Mesenteric fat pad (tissue), 1 donor: Measurements from ENCODE around the gene TMC6. TPM values are rescaled to one million over a fixed set of nuclear protein-coding genes. Genes with fewer than 3 reads are reported as not detected.
"Not testable (repeated sequence)": the region's sequence is repeated elsewhere in the genome, so short reads cannot be mapped to it uniquely, and the experiment has no call there.

ENCODE experiments used
- DNase-seq: peaks from one replicate; pipeline ENCODE4 v3.0.0-alpha.2; 2020; ENCODE audit warnings: low spot score
- long read RNA-seq: library from polyadenylated mRNA; unstranded; transcript quantifications from one replicate; pipeline ENCODE4 v2.0.0, GENCODE V29; 2020
- total RNA-seq: library from RNA; stranded (reverse); fragmentation: NEBNext Ultra II Directional; extraction: Animal tissue kit (Norgen Biotek cat#: 25700); gene quantifications from one replicate; pipeline ENCODE4 v1.2.1, GENCODE V29; 2021
- donor health status: DM: yes; HTN: yes; CAD: no.

The TMC6 gene
- 117 TPM for total RNA-seq
- long read RNA-seq, full-length matches to known transcripts, result 42 of 203 reads
- long read RNA-seq, partial matches to known transcripts, result 62 of 203 reads
- long read RNA-seq, other reads (novel, unspliced or antisense), result 99 of 203 reads

DNA sequence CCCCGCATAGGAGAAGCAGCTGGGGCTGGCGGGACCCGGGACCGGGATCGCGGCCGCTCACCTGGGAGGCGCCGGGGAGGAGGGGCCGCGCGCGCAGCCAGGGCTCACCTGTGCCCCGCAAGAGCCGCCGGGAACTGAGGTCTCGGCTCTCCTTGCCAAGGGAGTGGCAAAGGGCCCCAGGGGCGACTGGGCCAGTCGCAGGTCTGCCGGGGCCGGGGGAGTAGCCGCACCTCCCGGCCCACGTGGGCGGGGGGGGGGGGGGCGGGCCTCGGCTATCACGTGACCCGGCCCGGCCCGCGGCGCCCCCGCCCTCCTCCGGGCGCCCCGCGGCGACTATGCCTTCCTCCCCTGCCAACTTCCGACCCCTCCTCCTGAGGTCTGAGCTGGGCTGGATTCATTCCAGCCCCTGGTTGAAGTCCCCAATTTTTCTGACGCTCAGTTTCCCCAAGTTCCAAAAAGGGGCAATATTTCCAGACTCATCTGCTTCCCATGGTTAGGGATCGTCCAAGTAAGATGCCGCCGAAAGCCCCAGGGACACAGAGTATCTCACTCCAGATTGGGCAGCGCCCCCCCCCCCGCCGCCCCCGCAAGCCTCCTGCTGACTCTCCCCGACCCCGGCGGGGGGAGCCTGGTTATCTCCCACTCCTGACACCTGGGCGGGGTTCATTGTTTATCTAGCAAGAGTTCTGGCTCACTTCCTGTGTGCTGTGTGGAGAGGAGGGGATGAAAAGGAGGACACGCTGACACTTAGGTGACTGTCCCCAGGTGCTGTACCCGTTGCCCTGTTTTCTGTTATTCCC is at the start of gene TMC6:
Gene TMC6 (minus strand): TSS at position 205 of the 800 bp plus-strand sequence. CDS start 1,923 bp downstream, outside the sequence.
- no peak for DNase-seq

GRCh38 chr17:78176548-78177025 is 48.0 kb upstream of the TMC6 start:
- peak; percentile 94 for DNase-seq

GRCh38 chr17:78175643-78175981 is 47.1 kb upstream of the TMC6 start:
- DNase-seq, result no peak

DNA sequence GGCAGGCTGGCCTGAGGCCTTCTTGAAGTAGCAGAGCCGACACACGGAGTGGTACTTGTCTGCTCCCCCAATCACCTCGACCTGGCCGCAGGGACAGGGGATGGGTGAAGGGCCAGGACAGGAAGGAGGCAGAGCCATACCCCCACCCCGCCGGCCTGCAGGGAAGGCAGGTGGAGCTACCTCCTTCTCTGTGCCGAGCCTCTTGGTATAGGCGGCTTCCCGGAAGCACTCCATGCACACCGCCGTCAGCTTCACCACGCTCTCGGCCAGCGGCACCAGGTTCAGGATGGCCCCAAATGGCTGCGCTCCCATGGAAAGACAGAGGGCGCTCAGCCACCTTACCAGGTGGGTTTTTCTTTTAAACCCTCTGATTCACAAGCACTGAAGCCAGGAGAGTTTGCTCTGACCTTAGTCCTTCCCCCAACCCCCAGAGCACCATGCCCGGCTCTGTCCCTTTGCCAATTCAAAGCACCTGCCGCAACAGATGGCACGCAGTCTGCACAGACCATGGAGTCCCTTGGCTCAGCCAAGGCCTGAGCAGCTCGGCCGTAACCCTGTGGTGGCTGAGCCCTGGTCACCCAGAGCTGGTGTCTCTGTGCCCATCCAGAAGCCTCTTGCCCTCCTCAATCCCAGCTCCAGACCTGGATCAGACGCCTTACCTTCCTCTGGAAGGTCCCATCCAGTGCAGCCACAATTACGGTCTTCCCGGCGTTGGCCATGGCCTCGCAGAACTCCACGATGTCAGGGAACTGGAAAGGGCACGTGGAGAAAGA is 46.5 kb upstream of the TMC6 start:
- DNase-seq, result no peak

GRCh38 chr17:78174346-78174869 is 45.9 kb upstream of the TMC6 start:
- peak; percentile 95 for DNase-seq

DNA sequence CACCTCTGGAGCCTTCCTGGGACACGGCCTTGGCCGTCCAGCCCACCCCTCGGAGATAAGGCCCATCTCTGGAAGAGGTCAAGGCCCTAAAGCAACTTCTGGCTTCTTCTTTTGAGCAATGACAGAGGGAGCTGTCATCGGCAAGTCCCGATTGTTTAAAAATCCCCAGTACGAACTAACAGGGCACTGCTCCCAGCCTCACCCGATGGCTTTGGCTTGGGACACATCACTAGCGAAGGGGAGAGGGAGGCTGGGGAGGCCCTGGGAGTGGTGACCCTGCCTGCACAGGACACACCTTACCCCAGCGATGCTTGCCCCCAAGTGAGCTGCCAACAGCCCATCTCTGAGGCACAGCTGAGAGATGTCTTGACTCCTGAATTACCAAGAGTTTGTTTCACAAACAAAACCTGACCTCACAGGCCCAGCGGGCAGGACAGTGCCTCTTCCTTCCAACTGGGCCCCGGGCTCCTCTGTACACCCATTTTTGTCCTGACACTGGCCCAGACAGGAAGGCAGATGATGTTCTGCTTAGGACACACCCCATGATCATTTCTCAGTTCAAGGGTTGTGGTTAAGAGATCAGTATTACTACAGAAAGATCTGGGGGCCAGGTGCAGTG is 44.7 kb upstream of the TMC6 start:
- no peak for DNase-seq

DNA sequence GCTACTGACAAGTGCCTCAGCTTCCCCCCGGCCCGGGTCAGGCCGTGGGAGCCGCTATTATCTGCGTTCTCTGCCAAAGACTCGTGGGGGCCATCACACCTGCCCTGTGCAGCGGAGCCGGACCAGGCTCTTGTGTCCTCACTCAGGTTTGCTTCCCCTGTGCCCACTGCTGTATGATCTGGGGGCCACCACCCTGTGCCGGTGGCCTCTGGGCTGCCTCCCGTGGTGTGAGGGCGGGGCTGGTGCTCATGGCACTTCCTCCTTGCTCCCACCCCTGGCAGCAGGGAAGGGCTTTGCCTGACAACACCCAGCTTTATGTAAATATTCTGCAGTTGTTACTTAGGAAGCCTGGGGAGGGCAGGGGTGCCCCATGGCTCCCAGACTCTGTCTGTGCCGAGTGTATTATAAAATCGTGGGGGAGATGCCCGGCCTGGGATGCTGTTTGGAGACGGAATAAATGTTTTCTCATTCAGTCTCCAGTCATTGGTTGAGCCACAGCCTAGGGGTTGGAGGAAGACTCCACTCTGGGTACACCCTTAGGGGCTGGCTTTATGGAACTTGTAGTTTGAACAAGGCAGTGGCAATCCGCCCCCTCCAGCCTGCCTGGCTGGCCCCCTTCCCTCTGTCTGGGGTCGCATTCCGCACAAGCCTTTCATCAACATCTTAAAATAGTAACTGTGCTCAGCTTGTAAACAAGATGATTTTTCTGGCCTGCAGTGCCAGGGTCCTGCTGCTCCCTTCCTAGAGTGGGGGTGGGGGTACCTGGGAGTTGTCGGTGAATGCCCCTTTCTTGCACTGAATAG is 43.9 kb upstream of the TMC6 start:
- DNase-seq, result no peak

DNA sequence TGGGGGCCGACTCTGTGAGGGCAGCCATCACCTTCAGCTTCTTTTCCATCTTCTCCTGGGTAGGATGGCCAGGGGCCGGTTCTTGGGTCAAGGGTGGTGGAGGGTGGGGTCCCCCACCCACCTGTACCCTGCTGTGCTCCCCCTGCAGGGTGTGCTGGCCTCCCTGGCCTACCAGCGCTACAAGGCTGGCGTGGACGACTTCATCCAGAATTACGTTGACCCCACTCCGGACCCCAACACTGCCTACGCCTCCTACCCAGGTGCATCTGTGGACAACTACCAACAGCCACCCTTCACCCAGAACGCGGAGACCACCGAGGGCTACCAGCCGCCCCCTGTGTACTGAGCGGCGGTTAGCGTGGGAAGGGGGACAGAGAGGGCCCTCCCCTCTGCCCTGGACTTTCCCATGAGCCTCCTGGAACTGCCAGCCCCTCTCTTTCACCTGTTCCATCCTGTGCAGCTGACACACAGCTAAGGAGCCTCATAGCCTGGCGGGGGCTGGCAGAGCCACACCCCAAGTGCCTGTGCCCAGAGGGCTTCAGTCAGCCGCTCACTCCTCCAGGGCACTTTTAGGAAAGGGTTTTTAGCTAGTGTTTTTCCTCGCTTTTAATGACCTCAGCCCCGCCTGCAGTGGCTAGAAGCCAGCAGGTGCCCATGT is 43.2 kb upstream of the TMC6 start:
- not testable (repeated sequence) for DNase-seq

DNA sequence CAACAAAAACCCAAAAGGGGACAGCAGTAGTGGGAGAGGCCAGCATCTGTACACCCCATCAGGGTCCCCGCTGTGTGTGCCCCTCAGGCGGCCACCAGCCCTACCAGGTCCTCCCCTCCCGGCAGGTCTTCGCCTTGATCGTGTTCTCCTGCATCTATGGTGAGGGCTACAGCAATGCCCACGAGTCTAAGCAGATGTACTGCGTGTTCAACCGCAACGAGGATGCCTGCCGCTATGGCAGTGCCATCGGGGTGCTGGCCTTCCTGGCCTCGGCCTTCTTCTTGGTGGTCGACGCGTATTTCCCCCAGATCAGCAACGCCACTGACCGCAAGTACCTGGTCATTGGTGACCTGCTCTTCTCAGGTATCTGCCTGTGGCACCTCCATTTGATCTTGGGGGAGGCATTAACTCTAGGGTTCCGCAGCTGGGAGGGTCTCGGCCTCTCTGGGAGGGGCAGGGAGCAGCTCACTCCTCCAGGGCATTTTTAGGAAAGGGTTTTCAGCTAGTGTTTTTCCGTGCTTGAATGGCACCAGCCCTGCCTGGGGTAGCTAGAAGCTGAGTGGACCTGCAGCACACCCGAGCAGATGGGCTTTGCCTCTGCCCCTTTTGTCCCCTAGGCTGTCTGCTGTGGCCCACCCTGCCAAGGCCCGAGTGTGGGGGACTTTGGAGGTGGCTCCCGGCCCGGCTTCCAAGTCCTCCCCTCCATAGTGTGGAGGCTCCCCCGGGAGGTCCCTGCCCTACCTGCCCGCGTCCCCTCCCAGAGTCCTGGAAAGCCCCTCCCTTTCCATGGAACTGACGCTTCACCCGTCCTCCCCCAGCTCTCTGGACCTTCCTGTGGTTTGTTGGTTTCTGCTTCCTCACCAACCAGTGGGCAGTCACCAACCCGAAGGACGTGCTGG is 42.4 kb upstream of the TMC6 start:
- no peak for DNase-seq

- DNase-seq, result no peak
Observed at GRCh38 chr17:78168903-78169793, 40.6 kb upstream of the TMC6 start.

GRCh38 chr17:78168242-78168902 is 39.8 kb upstream of the TMC6 start, which contains the start of gene SYNGR2:
Gene SYNGR2 (plus strand): TSS chr17:78168581. CDS start chr17:78168617, 36 bp downstream.
- DNase-seq, result peak; percentile 96

DNA sequence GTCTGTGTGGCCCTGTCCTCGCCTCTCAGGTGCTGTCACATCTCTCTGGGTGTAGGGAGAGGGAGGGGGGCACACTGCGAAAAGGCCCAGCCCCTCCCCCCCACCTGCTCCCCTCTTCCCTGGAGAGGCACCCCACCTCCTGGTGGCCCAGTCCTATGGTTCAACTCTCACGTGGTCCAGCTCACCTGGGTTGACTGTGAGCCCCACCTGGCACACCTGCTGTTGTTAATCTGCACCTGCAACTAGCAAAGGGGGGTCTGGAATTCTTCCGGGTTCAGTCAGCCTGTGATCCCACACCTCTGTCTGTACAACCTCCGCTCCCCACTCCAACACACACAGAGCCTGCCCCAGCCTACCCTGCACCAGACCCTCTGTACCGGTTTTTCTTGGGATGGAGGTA is 37.9 kb upstream of the TMC6 start:
- DNase-seq, result no peak

DNA sequence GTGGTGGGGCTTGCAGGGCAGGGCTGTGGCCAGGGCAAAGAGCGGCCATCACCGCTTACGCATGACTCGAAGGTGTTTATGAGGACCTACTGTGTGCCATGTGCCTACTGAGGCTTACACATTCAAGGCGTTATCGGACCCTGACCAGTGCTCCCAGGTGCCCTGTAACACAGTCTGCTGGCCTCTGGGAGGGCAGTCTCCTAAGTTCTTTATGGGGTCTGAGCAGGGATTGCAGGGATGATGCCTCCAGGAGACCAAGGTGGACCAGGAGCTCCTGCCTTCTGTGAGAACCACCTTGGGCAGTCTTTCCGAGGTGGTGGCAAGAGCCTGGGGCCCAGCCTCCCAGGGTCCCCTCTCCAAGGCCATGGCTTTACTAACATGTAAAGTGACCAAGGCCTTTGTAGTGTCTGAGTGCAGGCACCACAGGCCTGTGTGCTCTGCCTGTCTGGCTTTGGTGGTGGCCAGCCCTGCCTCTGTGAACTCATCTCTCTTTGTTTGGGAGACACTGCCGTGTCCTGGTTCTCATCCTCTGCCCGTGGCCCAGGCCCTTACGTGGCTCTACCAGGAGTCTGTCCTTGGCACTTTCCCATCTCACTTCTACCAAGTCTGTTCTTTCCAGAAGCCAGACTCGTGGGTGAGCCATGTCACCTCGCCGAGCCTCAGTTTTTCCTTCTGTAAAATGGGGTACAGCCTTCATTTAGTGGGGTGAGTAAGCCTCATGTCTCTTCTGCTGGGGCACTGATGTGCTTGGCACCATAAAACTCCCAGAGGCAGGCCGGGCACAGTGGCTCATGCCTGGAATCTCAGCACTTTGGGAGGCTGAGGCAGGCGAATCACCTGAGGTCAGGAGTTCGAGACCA is 36.4 kb upstream of the TMC6 start:
- DNase-seq, result no peak

- DNase-seq, result no peak
Observed at GRCh38 chr17:78163881-78164747, 35.6 kb upstream of the TMC6 start.

- no peak for DNase-seq
Observed at GRCh38 chr17:78159575-78160158, 31.1 kb upstream of the TMC6 start.
